Pons (tissue), 1 donor: ENCODE measurements around the gene CADM2.

Experiments
- DNase-seq: peaks from one replicate; pipeline ENCODE4 v3.0.0-alpha.2; 2016; ENCODE audit warnings: low spot score

The CADM2 gene

GRCh38 chr3:84984429-84984828 is 25.6 kb downstream of the CADM2 start:
- no peak for DNase-seq

GRCh38 chr3:84985795-84986194 is 27.0 kb downstream of the CADM2 start:
- DNase-seq, result no peak

- peak; percentile 50 for DNase-seq
These were observed 29.1 kb downstream of the CADM2 start for GRCh38 chr3:84987706-84988504.

- no peak for DNase-seq
These were observed 30.3 kb downstream of the CADM2 start for GRCh38 chr3:84989102-84989501.

GRCh38 chr3:84991422-84991900 is 32.7 kb downstream of the CADM2 start:
- DNase-seq, result peak; percentile 50

- no peak for DNase-seq
These were observed 35.2 kb downstream of the CADM2 start for GRCh38 chr3:84993956-84994355.

- no peak for DNase-seq
These were observed 39.8 kb downstream of the CADM2 start for GRCh38 chr3:84998545-84998944.

GRCh38 chr3:85003479-85003878 is 44.7 kb downstream of the CADM2 start:
- DNase-seq, result no peak

GRCh38 chr3:85004147-85004546 is 45.4 kb downstream of the CADM2 start:
- no peak for DNase-seq

- DNase-seq, result peak; percentile 63
These were observed 47.2 kb downstream of the CADM2 start for GRCh38 chr3:85005946-85006345.

GRCh38 chr3:85007195-85008094 is 48.7 kb downstream of the CADM2 start:
- peak; percentile 43 for DNase-seq

- no peak for DNase-seq
These were observed 62.0 kb downstream of the CADM2 start for GRCh38 chr3:85020828-85021227.

GRCh38 chr3:85030052-85030451 is 71.3 kb downstream of the CADM2 start:
- DNase-seq, result no peak

- no peak for DNase-seq
These were observed 78.4 kb downstream of the CADM2 start for GRCh38 chr3:85037203-85037602.

- DNase-seq, result no peak
These were observed 82.2 kb downstream of the CADM2 start for GRCh38 chr3:85041001-85041400.

- no peak for DNase-seq
These were observed 82.8 kb downstream of the CADM2 start for GRCh38 chr3:85041562-85042055.

GRCh38 chr3:85050821-85051220 is 92.0 kb downstream of the CADM2 start:
- peak; percentile 22 for DNase-seq

GRCh38 chr3:85051786-85052185 is 93.0 kb downstream of the CADM2 start:
- no peak for DNase-seq

- DNase-seq, result no peak
These were observed 94.8 kb downstream of the CADM2 start for GRCh38 chr3:85053626-85054025.

GRCh38 chr3:85054579-85054978 is 95.8 kb downstream of the CADM2 start:
- no peak for DNase-seq

- DNase-seq, result no peak
These were observed 110.1 kb downstream of the CADM2 start for GRCh38 chr3:85068911-85069310.

GRCh38 chr3:85074003-85074402 is 115.2 kb downstream of the CADM2 start:
- no peak for DNase-seq

- no peak for DNase-seq
These were observed 116.9 kb downstream of the CADM2 start for GRCh38 chr3:85075663-85076062.
